OCI-LY7 (cell line): Measurements from ENCODE around the gene MADD. TPM values are rescaled to one million over a fixed set of nuclear protein-coding genes. Genes with fewer than 3 reads are reported as not detected.

Experiments
- BruUV-seq: library from RNA; stranded (reverse); fragments of 400-500 nt; replicated peaks from 2 replicates; lab custom pipeline; 2021; lab: Mats Ljungman, UMichigan
- CTCF ChIA-PET: fragments of 300-600 bp; sonication (Branson Sonifier 250); formaldehyde crosslinking; loops from one replicate; lab custom pipeline; 2022; ENCODE audit warnings: antibody characterized with exemption; ENCODE audit not compliant: unreplicated experiment; lab: Charles Lee
- POLR2A ChIA-PET: fragments of 300-600 bp; sonication (Branson Sonifier 250); formaldehyde crosslinking; loops from one replicate; lab custom pipeline; 2022; ENCODE audit warnings: antibody characterized with exemption; lab: Charles Lee
- DNase-seq: peaks from one replicate; pipeline ENCODE4 v3.0.0-alpha.2; 2015; ENCODE audit warnings: low spot score
- H2AFZ ChIP-seq: fragments of 200-600 bp; sonication (generic), shearing (Covaris generic); 2 replicates; pipeline ENCODE4 v1.6.1; 2014; ENCODE audit warnings: mild to moderate bottlenecking, antibody characterized with exemption, low read length, moderate library complexity
- H3K27ac ChIP-seq: fragments of 200-600 bp; sonication (generic); 2 replicates; pipeline ENCODE4 v1.5.1; 2014; ENCODE audit warnings: mixed run types, low read depth, mild to moderate bottlenecking, moderate library complexity, low read length, inconsistent platforms; ENCODE audit not compliant: poor library complexity, severe bottlenecking
- H3K36me3 ChIP-seq: fragments of 200-600 bp; sonication (generic); 2 replicates; pipeline ENCODE4 v1.6.1; 2014; ENCODE audit warnings: mild to moderate bottlenecking, antibody characterized with exemption, low read length, moderate library complexity, mixed read lengths; ENCODE audit not compliant: insufficient read depth
- H3K4me1 ChIP-seq: fragments of 200-600 bp; sonication (generic); 2 replicates; pipeline ENCODE4 v1.5.1; 2014; ENCODE audit warnings: mild to moderate bottlenecking, low read length; ENCODE audit not compliant: insufficient read depth, poor library complexity, severe bottlenecking
- H3K4me2 ChIP-seq: fragments of 200-600 bp; sonication (generic); 2 replicates; pipeline ENCODE4 v1.6.1; 2014; ENCODE audit warnings: mild to moderate bottlenecking, low read length
- H3K4me3 ChIP-seq: fragments of 200-600 bp; sonication (generic); 2 replicates; pipeline ENCODE4 v1.5.1; 2014; ENCODE audit warnings: mild to moderate bottlenecking, low read depth, low read length; ENCODE audit not compliant: poor library complexity, severe bottlenecking
- H3K79me2 ChIP-seq: fragments of 200-600 bp; sonication (generic); 2 replicates; pipeline ENCODE4 v1.6.1; 2016; ENCODE audit warnings: low read depth, mild to moderate bottlenecking, low read length, moderate library complexity, mixed read lengths; ENCODE audit not compliant: insufficient read depth
- H3K9me2 ChIP-seq: fragments of 200-600 bp; sonication (generic); 2 replicates; pipeline ENCODE4 v1.6.1; 2016; ENCODE audit warnings: mild to moderate bottlenecking, low read length, mixed read lengths; ENCODE audit not compliant: insufficient read depth
- H3K9me3 ChIP-seq: fragments of 200-600 bp; sonication (generic); 2 replicates; pipeline ENCODE4 v1.6.1; 2014; ENCODE audit warnings: mild to moderate bottlenecking, mixed run types, low read length, mixed read lengths
- H4K20me1 ChIP-seq: fragments of 200-600 bp; sonication (generic); 2 replicates; pipeline ENCODE4 v1.6.1; 2014; ENCODE audit warnings: mild to moderate bottlenecking, antibody characterized with exemption, low read length, moderate library complexity, mixed read lengths; ENCODE audit not compliant: insufficient read depth
- CTCF ChIP-seq: fragments of 200-600 bp; sonication (generic); conservative IDR thresholded peaks from 2 replicates; pipeline ENCODE4 v1.5.1; 2014; ENCODE audit warnings: mild to moderate bottlenecking, antibody characterized with exemption, low read length, moderate library complexity, mixed read lengths
- EZH2phosphoT487 ChIP-seq: fragments of 200-600 bp; sonication (generic); IDR thresholded peaks from 2 replicates; pipeline ENCODE4 v1.6.1; 2018; ENCODE audit warnings: low read depth, borderline replicate concordance, mild to moderate bottlenecking, mixed run types, antibody characterized with exemption, low read length, moderate library complexity, mixed read lengths
- intact Hi-C: fragments of 100-400 bp; cut with micrococcal nuclease; formaldehyde crosslinking; loops from one replicate; pipeline ENCODE4 v1.10.0; 2022; ENCODE audit not compliant: unreplicated experiment
- total RNA-seq, 2 experiments: library from RNA; depleted of rRNA in 1 of 2; stranded (reverse); fragments of >200 nt in 1 of 2; shearing (Covaris generic) in 1 of 2; gene quantifications; 2 replicates each; pipeline ENCODE4 v1.2.3, GENCODE V29; 2014 to 2022

Gene MADD
- total RNA-seq, 2 experiments from 2014 or later, result 32.1 to 47.8 TPM

DNA sequence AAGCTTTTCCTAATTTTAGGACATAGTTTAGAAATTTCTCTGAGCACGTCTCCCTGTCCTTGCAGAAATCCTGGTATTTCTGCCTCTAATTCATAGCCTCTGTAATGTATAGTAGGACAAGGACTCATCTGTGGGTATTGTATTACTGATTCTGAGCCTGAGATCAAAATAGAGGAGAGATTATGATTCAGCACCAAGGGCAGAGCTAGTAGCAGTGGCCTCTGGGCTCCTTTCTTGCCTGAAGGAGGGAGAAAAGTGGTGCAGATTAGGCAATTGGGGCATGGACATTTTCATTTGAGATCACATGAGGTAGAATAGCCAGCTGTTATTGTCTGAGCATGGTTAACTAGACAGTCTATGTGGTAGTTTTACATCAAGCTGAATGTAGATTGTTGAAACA lies 2.8 kb downstream of the MADD start:
- H3K27ac ChIP-seq, result peak overlapping the region; percentile 27
- BruUV-seq, result no TSS peak
- intact Hi-C loops, result loop anchor here (5.0 kb wide), 3 partner anchors 100 to 580 kb away; no protein-coding TSS in a partner anchor

GRCh38 chr11:47274495-47275235 lies 4.7 kb downstream of the MADD start:
- H3K4me2 ChIP-seq, result no peak overlapping the region
- H3K36me3 ChIP-seq, result peaks cover 60% of the 10 kb centered on the region
- ChIA-PET CTCF (no interaction called here), POLR2A (interaction anchor here (0.6 to 0.7 kb wide), 3 partner anchors 23 to 635 kb away, joined by 3 to 4 read pairs (median 3); no protein-coding TSS in a partner anchor)
- no peaks in the 10 kb centered on the region for H3K9me3 ChIP-seq
- no peak overlapping the region for H3K4me3 ChIP-seq
- no peak overlapping the region for H2AFZ ChIP-seq
- H3K9me2 ChIP-seq, result no peaks in the 10 kb centered on the region
- no peak for DNase-seq
- peaks cover 22% of the 10 kb centered on the region for H3K4me1 ChIP-seq
- H4K20me1 ChIP-seq, result peaks cover 24% of the 10 kb centered on the region; the same call in 1 of the 2 replicates
- BruUV-seq, result no TSS peak
- TF ChIP-seq CTCF, result no peak
- TF ChIP-seq EZH2phosphoT487, result no peak
- H3K27ac ChIP-seq, result no peak overlapping the region
- peaks cover 41% of the 10 kb centered on the region for H3K79me2 ChIP-seq
- intact Hi-C loops, result loop anchor here (5.0 kb wide), 4 partner anchors 73 to 578 kb away; no protein-coding TSS in a partner anchor

More for the DNA sequence above, 2.8 kb downstream of the MADD start:
- Histone ChIP-seq H3K4me3 (peak overlapping the region; percentile 78), H2AFZ (no peak overlapping the region), H3K4me1 (peaks cover 38% of the 10 kb centered on the region), H3K79me2 (peaks cover 41% of the 10 kb centered on the region), H4K20me1 (peaks cover 24% of the 10 kb centered on the region; the same call in 1 of the 2 replicates), H3K36me3 (peaks cover 41% of the 10 kb centered on the region), H3K4me2 (peak overlapping the region; percentile 86), H3K9me3 (no peaks in the 10 kb centered on the region), H3K9me2 (no peaks in the 10 kb centered on the region)
- TF ChIP-seq EZH2phosphoT487, result no peak
- no peak for TF ChIP-seq CTCF
- ChIA-PET POLR2A (interaction anchor here (0.8 to 2.0 kb wide), 5 partner anchors 10 to 170 kb away, joined by 3 to 7 read pairs (median 3); partner anchors contain the start of gene ACP2), CTCF (interaction anchor here (0.7 kb wide), 2 partner anchors 52 to 308 kb away, joined by 3 read pairs; no protein-coding TSS in a partner anchor)
- DNase-seq, result peak; percentile 13

DNA sequence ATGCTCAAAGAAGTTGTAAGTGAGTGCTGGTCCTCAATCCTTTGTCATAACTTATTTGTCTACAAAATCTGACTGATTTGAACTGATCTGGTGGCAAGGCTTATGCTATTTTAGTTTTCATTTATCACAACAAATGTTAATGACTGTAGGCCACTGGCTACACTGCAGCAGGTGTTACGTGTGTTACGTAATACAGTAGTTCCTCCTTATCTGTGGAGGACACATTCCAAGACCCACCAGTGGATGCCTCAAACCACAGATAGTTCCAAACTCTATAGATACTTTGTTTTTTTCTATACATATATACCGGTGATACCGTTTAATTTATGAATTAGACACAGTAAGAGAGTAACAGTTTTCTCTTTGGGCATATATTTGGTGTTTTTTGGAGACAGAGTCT lies 7.0 kb downstream of the MADD start:
- intact Hi-C loops, result loop anchor here (5.0 kb wide), 1 partner anchor 70 kb away; no protein-coding TSS in a partner anchor
- H3K27ac ChIP-seq, result no peak overlapping the region
- peaks cover 25% of the 10 kb centered on the region for H3K79me2 ChIP-seq

More for the DNA sequence above, 7.0 kb downstream of the MADD start:
- no peak for DNase-seq
- Histone ChIP-seq H4K20me1 (peaks cover 10% of the 10 kb centered on the region; the same call in 1 of the 2 replicates), H3K4me3 (no peak overlapping the region), H3K36me3 (peaks cover 80% of the 10 kb centered on the region), H2AFZ (no peak overlapping the region), H3K4me1 (peaks cover 11% of the 10 kb centered on the region), H3K9me2 (no peaks in the 10 kb centered on the region), H3K4me2 (no peak overlapping the region), H3K9me3 (no peaks in the 10 kb centered on the region)
- CTCF ChIA-PET, result no interaction called here
- POLR2A ChIA-PET, result no interaction called here
- BruUV-seq, result no TSS peak
- TF ChIP-seq CTCF (no peak), EZH2phosphoT487 (no peak)
